HG03135 (cell line): ENCODE results near the gene XPO5.

ENCODE experiments used
- ATAC-seq: cut with Tn5 transposase; IDR thresholded peaks from one replicate; pipeline ENCODE4 v1.9.1; 2021; ENCODE audit warnings: mild to moderate bottlenecking, moderate library complexity; ENCODE audit not compliant: unreplicated experiment

XPO5 gene

DNA sequence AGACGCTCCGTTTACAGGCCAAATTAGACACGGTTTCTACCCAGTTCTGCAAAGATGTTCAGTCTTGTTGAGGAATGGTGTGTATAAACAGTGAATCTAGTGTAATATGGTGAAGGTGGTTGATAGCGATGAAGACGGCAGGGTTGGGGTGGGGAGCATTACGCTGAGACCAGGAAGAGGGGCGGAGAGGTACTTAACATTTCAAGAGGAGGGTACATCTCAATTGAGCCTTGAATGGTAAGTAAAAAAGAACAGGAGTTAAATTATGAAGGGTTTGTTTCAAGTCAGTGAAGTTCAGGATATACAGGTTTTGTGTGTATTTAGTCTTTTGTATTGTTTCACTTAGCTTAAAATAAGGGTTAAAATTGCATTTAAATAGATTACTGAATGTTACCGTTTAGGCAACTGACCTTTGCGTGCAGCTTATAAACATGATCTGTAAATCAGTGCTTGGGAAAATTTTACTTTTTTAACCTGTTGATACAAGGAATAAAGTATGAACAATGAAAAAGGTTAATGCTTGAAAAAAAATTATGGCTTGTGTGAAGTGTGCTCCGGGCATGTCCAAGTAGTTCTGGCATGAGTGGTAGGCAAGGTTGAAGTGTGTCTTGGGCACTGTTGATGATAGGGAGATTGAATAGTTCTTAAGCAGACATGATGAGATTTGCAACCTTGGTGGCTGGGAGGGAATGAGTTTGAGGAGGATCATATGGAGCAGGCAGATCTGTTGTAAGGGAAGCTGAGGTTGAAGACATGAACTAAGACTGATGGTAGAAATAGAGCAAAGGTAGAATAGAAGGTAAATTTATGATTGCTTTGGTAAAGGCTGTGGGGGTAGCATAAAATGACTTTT is 58.1 kb downstream of the XPO5 start:
- ATAC-seq = no peak

- peak; percentile 80 for ATAC-seq
These were observed 58.9 kb downstream of the XPO5 start, which contains the start of the genes POLR1C and YIPF3 for GRCh38 chr6:43516697-43517504. Gene POLR1C (plus strand): TSS chr6:43517089. CDS start chr6:43517110, 21 bp downstream. Gene YIPF3 (minus strand): TSS chr6:43516926. CDS start chr6:43516807, 119 bp downstream.

- ATAC-seq = no peak
These were observed 59.5 kb downstream of the XPO5 start for GRCh38 chr6:43516367-43516696.

DNA sequence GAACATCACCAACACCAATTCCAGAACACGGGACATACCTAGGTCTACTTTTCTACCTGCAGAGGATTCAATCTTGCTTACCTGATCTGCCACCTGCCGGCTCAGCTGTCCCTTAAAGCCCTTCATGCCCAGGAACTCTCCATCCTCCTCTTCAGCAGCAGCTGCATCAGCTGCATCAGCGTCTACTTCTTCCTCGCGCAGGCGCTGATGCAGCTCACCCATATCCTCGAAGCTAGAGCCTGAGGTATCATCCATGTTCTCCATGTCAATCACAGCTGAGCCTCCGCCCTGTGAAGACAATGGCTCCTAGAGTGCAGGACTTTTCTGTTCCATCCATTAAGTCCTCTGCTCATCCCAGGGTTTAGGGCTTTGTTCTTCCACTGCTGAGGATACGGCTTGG is 60.0 kb downstream of the XPO5 start:
- ATAC-seq = no peak

GRCh38 chr6:43511824-43512415 is 63.9 kb downstream of the XPO5 start:
- ATAC-seq = no peak

GRCh38 chr6:43510827-43511163 is 65.0 kb downstream of the XPO5 start:
- ATAC-seq = no peak

DNA sequence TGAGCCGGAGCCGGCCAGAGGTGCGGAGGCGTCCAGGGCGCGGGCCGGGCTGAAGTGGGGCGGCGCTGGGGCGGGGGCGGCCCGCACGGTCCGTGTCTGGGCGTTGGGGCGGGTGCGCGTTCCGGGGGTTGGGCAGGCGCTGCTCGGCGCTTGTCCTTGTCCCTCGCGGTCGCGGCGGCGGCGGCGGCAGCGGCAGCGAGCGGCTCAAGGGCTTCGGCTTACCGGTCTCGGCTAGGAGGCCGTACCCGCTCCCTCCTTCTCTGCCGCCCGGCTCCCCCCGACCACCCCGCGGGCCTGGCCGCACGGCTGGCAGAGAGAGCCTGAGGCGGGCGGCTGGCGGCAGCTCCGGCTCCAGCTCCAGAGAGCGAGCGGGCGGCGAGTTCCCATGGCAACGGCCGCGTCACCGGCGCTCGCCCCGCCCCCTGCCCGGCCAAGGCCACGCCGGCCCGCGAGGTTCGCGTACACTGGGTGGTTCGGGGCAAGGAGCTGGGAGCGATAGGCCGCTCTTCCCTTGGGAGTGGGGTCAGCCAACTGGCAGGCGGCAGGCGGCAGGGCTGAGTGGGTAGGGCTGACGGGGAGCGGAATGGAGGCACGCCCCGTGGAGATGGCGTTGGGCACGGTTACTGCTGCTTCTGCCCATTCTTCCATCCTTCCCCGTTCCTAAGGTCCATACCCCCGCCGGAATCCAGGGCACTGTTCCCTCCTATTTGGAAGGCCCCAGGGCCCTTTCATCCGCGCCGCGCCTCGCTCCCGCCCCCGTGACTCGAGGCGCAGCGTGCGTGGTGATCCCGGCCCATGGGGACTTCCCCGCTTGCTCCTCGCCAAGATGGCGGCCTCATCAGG is 65.6 kb downstream of the XPO5 start, which contains the start of gene LRRC73:
Gene LRRC73 (minus strand): TSS at position 363 of the 843 bp plus-strand sequence. CDS start 561 bp downstream, outside the sequence.
- ATAC-seq = peak; percentile 54

- no peak for ATAC-seq
These were observed 66.5 kb downstream of the XPO5 start for GRCh38 chr6:43509142-43509983.

DNA sequence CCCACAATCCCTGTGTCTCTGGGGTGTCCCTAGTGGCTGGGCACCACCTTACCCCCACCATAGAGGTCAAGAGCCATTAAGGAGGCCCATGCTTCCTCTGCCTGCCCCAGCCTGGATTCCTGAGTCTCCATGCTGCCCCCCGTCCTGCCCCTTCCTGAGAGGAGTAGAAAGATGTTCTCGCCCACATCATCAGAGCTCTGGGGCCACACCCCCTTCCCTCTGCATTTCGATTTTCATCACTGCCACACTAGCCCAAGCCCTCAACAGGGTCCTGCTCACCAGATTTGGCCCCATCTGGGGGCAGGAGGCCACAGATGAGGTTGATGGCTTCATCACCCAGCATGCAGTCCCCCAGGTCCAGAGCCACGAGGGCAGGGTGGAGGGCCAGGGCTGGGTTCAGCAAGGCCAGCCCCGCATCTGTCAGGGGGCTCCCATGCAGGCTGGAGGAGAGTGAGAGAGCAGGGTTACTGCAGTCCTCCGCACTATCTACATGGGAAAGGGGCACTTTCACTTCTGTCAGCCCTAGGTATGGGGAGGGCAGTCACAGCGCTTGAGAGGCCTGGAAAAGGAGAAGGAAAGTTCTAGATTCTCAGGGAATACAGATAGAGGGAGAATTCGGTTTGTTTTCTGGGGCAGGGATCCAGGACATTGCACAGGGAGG is 67.2 kb downstream of the XPO5 start:
- no peak for ATAC-seq

DNA sequence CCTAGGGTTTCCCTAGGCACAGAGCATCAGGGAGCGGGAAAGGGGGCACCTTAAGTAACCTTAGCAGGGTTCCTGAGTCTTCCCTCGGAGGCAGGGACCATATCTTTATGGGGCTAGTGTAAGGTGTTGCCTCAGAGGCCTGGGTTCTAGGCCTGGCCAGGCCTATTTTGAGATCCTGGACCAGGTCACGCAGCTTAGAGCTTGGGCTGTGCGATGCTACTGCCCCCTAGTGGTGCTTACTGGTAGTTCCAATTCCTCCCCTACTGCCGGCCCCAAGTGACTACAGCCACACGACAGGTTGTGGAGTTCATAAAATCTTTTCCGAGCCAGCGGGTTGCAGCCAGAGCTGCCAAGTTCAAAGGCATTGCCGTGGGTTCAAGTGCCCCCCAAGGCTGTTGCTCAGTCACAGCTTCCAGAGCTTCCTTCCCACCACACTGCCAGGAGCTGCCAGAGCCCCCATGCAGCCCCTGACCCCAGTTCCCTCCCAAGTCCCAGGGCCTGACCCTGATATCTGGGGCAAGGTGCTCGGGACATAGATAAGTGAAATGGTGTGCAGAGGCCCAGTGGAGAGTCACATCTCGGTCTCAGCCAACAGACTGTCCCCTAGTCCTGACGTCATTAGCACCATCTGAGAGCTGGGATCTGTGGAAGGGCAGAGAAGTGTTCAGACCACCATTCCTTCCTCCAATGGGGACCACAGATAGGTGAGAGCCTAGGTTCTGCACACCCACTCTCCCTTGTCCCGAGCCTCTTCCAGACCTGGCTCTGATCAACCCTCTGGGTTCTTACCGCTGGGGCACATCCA is 69.0 kb downstream of the XPO5 start:
- no peak for ATAC-seq

DNA sequence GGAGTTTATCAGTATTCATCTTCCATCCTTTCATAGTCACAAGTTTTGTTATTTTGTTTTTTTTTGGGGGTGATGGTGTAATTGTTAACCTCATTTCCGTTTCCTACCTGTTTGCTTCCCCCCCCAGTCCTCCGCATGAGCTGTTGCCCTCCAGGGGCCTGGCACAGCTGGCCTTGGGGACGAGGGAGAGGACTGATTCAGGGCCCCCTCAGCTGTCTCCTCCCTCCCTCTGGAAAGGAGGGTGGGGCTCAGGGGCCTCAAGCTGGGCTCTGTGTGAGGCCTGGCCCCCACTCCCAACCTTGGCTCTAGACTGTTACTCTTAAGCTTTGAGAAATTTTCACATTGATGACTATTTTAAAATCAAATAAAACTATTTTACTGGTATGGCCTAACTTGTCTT is 69.7 kb downstream of the XPO5 start:
- ATAC-seq = no peak

- no peak for ATAC-seq
These were observed 70.1 kb downstream of the XPO5 start for GRCh38 chr6:43505718-43506117.

DNA sequence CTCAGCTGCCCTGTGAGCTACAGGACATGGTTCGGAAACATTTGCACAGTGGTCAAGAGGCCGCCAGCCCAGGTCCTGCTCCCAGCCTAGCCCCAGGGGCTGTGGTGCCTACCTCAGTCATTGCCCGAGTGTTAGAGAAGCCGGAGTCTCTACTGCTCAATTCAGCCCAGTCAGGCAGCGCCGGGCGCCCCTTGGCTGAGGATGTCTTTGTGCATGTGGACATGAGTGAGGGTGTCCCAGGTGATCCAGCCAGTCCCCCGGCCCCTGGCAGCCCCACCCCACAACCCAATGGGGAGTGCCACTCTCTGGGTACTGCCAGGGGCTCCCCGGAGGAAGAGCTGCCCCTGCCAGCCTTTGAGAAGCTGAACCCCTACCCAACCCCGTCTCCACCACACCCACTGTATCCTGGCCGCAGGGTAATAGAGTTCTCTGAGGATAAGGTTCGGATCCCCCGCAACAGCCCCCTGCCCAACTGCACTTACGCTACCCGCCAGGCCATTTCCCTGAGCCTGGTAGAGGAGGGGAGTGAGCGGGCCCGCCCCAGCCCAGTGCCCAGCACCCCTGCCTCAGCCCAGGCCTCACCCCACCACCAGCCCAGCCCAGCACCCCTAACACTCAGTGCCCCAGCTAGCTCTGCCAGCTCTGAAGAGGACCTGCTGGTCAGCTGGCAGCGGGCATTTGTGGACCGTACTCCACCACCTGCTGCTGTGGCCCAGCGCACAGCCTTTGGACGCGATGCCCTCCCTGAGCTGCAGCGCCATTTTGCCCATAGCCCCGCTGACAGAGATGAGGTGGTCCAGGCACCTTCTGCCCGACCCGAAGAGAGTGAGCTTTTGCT is 70.9 kb downstream of the XPO5 start:
- no peak for ATAC-seq

DNA sequence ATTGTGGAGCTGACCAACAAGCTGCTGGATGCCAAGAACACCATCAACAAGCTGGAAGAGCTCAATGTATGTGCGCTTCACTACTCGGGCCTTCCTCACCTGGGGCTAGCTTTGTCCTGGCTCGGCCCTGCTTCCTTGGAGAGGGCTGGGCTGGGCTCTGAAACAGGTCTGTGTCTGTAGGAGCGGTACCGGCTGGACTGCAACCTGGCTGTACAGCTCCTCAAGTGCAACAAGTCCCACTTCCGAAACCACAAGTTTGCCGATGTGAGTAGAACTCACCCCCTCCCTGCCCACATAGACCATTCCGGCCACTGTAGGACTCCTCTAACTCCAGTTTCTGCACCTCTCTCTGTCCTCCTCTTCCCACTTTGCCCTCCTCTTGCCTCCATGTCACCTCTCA is 72.4 kb downstream of the XPO5 start:
- no peak for ATAC-seq

- no peak for ATAC-seq
These were observed 73.2 kb downstream of the XPO5 start for GRCh38 chr6:43502666-43503065.

- ATAC-seq = no peak
These were observed 74.9 kb downstream of the XPO5 start for GRCh38 chr6:43500921-43501320.

DNA sequence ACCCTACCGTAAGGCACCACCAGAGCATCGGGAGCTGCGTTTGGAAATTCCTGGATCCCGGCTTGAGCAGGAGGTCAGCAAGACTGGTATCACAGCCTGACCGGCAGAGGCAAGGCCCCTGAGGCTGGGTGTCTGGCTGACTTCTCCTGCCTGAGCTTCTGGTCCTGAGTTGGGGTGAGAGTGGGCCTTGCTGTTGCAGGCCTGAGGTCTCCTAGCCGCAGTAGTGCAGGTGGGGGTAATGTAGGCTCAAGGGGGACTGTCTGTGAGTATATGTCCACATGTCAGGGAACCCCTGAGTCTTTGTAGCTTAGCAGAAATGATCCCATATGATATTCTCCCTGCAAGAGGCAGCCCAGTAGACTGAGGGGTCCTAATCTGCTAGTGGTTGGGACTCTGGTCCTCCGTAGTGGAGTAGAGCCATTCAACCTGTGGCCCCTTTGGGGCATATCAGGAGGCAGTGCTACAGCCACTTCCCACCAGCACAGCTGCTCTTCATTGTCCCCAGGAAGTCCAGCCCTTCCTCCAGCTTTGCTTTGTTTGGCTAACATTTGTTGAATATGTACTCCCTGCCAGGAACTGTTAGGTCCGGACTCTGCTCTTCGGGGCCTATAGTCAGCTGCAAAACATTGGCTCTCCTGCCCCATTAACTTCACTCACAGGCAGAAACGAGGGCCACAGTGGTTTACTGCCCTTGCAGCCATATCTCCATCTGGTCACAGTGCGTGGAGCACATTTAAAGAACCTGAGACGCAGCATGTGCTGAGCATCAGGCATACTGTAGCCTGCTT is 76.6 kb downstream of the XPO5 start:
- no peak for ATAC-seq
